Astrocyte (in vitro differentiated cells and primary cell): ENCODE measurements around the gene DUSP16. TPM values are rescaled to one million over a fixed set of nuclear protein-coding genes. Genes with fewer than 3 reads are reported as not detected.

ENCODE experiments used
- DNase-seq: peaks from one replicate; pipeline ENCODE4 v3.0.0-alpha.2; 2010; ENCODE audit warnings: low read depth
- FAIRE-seq: peaks from 2 replicates; lab custom pipeline; 2011; peaks lifted over from hg19 to GRCh38; lab: Jason Lieb, UNC
- H2AFZ ChIP-seq: 2 replicates; pipeline ENCODE4 v1.6.0; 2012; ENCODE audit warnings: low read depth, low read length, inconsistent platforms
- H3K27ac ChIP-seq: 2 replicates; pipeline ENCODE4 v1.5.1; 2011; ENCODE audit warnings: low read depth, low read length, inconsistent platforms
- H3K27me3 ChIP-seq: 2 replicates; pipeline ENCODE4 v1.6.0; 2011; ENCODE audit warnings: low read length, inconsistent platforms; ENCODE audit not compliant: insufficient read depth
- H3K36me3 ChIP-seq: 2 replicates; pipeline ENCODE4 v1.5.1; 2011; ENCODE audit warnings: low read length, inconsistent platforms; ENCODE audit not compliant: insufficient read depth
- H3K4me1 ChIP-seq: 2 replicates; pipeline ENCODE4 v1.5.1; 2011; ENCODE audit warnings: low read length, inconsistent platforms; ENCODE audit not compliant: insufficient read depth
- H3K4me2 ChIP-seq: 2 replicates; pipeline ENCODE4 v1.6.0; 2012; ENCODE audit warnings: low read length, inconsistent platforms
- H3K4me3 ChIP-seq: 2 replicates; pipeline ENCODE4 v1.5.1; 2011; ENCODE audit warnings: low read depth, mild to moderate bottlenecking, low read length, inconsistent platforms; ENCODE audit not compliant: insufficient read depth
- H3K79me2 ChIP-seq: 2 replicates; pipeline ENCODE4 v1.6.0; 2012; ENCODE audit warnings: mild to moderate bottlenecking, low read length, inconsistent platforms; ENCODE audit not compliant: insufficient read depth
- H3K9ac ChIP-seq: 2 replicates; pipeline ENCODE4 v1.6.0; 2012; ENCODE audit warnings: mild to moderate bottlenecking, low read length, inconsistent platforms
- H3K9me3 ChIP-seq: 2 replicates; pipeline ENCODE4 v1.5.1; 2012; ENCODE audit warnings: low read depth, mild to moderate bottlenecking, low read length, inconsistent platforms; ENCODE audit not compliant: insufficient read depth
- H4K20me1 ChIP-seq: 2 replicates; pipeline ENCODE4 v1.6.0; 2012; ENCODE audit warnings: low read length, inconsistent platforms; ENCODE audit not compliant: insufficient read depth
- H3K27ac Mint-ChIP-seq: one replicate; pipeline ENCODE4 v1.8.0; 2021; ENCODE audit warnings: mild to moderate bottlenecking, mixed read lengths; ENCODE audit not compliant: unreplicated experiment
- H3K27me3 Mint-ChIP-seq: one replicate; pipeline ENCODE4 v1.8.0; 2021; ENCODE audit warnings: low read depth, mixed read lengths; ENCODE audit not compliant: unreplicated experiment
- H3K36me3 Mint-ChIP-seq: one replicate; pipeline ENCODE4 v1.8.0; 2021; ENCODE audit warnings: low read depth, mixed read lengths; ENCODE audit not compliant: unreplicated experiment
- H3K4me1 Mint-ChIP-seq: one replicate; pipeline ENCODE4 v1.8.0; 2021; ENCODE audit warnings: low read depth, mixed read lengths; ENCODE audit not compliant: unreplicated experiment
- H3K4me3 Mint-ChIP-seq: one replicate; pipeline ENCODE4 v1.8.0; 2021; ENCODE audit warnings: mild to moderate bottlenecking, moderate library complexity, mixed read lengths; ENCODE audit not compliant: unreplicated experiment
- H3K9me3 Mint-ChIP-seq: one replicate; pipeline ENCODE4 v1.8.0; 2021; ENCODE audit warnings: mild to moderate bottlenecking, mixed read lengths; ENCODE audit not compliant: unreplicated experiment
- EZH2 ChIP-seq: IDR thresholded peaks from 2 replicates; pipeline ENCODE4 v1.6.1; 2012; ENCODE audit warnings: mild to moderate bottlenecking, low read length, inconsistent platforms; ENCODE audit not compliant: insufficient read depth
- total RNA-seq: library from RNA; stranded (reverse); gene quantifications from 2 replicates; pipeline ENCODE4 v1.2.1, GENCODE V29; 2021
- TF ChIP-seq, protein P1 (sequence below): IDR thresholded peaks from 2 replicates; pipeline ENCODE4 v1.5.1; 2011; ENCODE audit warnings: low read depth, mild to moderate bottlenecking, inconsistent platforms, low read length, moderate library complexity; ENCODE audit not compliant: insufficient read depth

The DUSP16 gene
- total RNA-seq, 1 donor from 2014 or later, result 24.2 TPM

DNA sequence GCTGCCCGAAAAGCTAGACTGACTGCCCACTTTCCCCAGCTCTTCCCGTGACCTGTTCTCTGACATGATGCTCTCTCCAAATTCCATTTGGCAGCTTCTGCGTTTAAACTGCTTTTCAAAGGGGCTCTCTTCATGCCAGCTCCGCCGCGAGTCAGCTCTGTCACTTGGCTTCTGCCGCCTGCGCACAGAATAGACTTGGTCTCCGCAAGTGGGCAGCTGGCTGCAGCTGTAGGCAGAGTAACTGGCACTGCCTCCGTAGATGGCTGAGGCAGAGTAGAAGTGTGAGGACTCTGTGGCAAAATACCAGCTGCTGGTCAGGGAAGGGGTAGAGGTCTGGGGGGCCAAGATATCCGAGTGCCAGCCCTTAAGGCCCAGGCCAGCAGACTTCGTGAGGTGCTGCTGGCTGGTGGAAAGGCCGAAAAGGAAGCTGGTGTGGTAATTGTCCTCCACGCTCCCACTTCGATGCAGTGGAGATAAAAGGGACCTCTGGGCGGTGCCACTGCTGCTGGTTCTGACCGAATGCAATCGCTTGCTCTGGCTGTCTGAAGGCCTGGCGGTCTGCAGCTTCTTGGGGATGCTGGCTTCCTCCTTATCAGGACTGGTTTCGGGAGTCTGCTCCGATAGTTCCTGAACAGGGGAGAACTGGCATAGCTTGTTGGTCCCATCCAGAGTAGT lies 85.7 kb downstream of the DUSP16 start:
- Mint-ChIP-seq H3K4me1 (peaks cover 2% of the 10 kb centered on the region), H3K27me3 (no peaks in the 10 kb centered on the region), H3K36me3 (peaks cover 31% of the 10 kb centered on the region), H3K9me3 (no peaks in the 10 kb centered on the region), H3K27ac (no peak overlapping the region), H3K4me3 (no peak overlapping the region)
- no peaks in the 10 kb centered on the region for H3K27me3 ChIP-seq
- peaks cover 3% of the 10 kb centered on the region for H3K4me1 ChIP-seq
- H3K9me3 ChIP-seq, result no peaks in the 10 kb centered on the region
- H3K4me3 ChIP-seq, result no peak overlapping the region
- FAIRE-seq (no peak), DNase-seq (no peak)
- H3K27ac ChIP-seq, result no peak overlapping the region
- peaks cover 10% of the 10 kb centered on the region for H3K36me3 ChIP-seq
- peaks cover 16% of the 10 kb centered on the region for H4K20me1 ChIP-seq
- no peak overlapping the region for H3K4me2 ChIP-seq
- no peak overlapping the region for H3K9ac ChIP-seq
- TF ChIP-seq, protein P1, sequence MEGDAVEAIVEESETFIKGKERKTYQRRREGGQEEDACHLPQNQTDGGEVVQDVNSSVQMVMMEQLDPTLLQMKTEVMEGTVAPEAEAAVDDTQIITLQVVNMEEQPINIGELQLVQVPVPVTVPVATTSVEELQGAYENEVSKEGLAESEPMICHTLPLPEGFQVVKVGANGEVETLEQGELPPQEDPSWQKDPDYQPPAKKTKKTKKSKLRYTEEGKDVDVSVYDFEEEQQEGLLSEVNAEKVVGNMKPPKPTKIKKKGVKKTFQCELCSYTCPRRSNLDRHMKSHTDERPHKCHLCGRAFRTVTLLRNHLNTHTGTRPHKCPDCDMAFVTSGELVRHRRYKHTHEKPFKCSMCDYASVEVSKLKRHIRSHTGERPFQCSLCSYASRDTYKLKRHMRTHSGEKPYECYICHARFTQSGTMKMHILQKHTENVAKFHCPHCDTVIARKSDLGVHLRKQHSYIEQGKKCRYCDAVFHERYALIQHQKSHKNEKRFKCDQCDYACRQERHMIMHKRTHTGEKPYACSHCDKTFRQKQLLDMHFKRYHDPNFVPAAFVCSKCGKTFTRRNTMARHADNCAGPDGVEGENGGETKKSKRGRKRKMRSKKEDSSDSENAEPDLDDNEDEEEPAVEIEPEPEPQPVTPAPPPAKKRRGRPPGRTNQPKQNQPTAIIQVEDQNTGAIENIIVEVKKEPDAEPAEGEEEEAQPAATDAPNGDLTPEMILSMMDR, result no peak
- TF ChIP-seq EZH2, result no peak
- no peak overlapping the region for H2AFZ ChIP-seq
- H3K79me2 ChIP-seq, result peaks cover 3% of the 10 kb centered on the region

DNA sequence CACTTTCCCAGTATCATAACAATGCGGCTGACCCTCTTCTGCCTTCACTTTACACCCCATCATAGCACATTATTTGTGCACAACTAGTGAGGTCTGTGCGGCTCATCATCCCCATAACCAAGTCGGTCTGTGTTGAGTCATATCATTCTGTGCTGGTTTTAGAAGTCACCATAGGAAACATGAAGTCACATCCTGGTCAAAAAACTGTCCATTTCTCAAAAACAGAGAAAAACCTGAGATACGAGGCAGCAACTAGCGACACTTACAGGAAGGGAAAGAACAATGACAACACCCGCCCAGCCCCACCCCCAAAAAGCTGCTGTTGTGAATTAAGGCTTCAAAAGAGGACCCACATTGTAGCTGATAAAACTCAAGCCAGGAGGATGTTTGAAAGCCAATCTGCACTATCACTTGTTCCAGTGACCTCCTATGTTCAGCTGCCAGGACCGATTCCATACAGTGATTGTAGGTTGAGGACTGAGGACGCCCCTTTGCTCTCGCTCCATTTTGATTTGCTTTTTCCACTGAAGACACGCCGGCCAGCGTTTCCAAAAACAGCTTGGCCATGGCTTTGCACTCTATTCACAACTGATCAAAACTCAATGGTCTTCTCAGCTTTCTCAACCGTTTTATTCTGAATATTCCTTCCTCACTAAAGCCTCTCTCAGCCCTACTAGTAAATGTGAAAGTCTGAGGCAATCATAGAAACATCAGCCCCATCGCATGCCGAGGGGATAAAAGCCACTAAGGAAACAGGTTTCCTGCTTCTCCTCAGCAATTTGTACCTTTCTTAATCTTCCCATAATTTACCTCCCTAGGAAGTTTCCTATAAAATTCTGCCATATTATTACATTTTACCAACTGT lies 87.5 kb downstream of the DUSP16 start:
- H3K27ac ChIP-seq, result no peak overlapping the region
- H3K4me2 ChIP-seq, result no peak overlapping the region
- no peak for TF ChIP-seq EZH2
- TF ChIP-seq, protein P1, result no peak
- DNase-seq (no peak), FAIRE-seq (no peak)
- Mint-ChIP-seq H3K9me3 (no peaks in the 10 kb centered on the region), H3K4me1 (peaks cover 2% of the 10 kb centered on the region), H3K36me3 (peaks cover 40% of the 10 kb centered on the region), H3K27ac (no peak overlapping the region), H3K27me3 (no peaks in the 10 kb centered on the region), H3K4me3 (no peak overlapping the region)
- no peaks in the 10 kb centered on the region for H3K27me3 ChIP-seq
- H2AFZ ChIP-seq, result no peak overlapping the region
- peaks cover 3% of the 10 kb centered on the region for H3K79me2 ChIP-seq
- peaks cover 10% of the 10 kb centered on the region for H3K36me3 ChIP-seq
- peaks cover 11% of the 10 kb centered on the region for H4K20me1 ChIP-seq
- H3K4me1 ChIP-seq, result peaks cover 3% of the 10 kb centered on the region
- H3K4me3 ChIP-seq, result no peak overlapping the region
- H3K9me3 ChIP-seq, result no peaks in the 10 kb centered on the region
- no peak overlapping the region for H3K9ac ChIP-seq
